ENCODE data around the gene SPO11.

The SPO11 gene

GRCh38 chr20:57293995-57294394, 35.6 kb upstream of the SPO11 start:
- peaks cover 12% of the 10 kb centered on the region for H3K4me1 ChIP-seq

GRCh38 chr20:57294550-57294949, 35.1 kb upstream of the SPO11 start:
- Histone ChIP-seq H3K4me3 (no peak overlapping the region), H3K27me3 (ENCODE audit: low read depth) (peaks cover 61% of the 10 kb centered on the region), H3K4me1 (peaks cover 8% of the 10 kb centered on the region), H3K36me3 (replicated peaks) (no peaks in the 10 kb centered on the region), H3K9me3 (no peaks in the 10 kb centered on the region)
- DNase-seq (ENCODE audit: low spot score in 2 of 2): no peak
- in situ Hi-C loops (cut with MboI; ENCODE audit: low sequenced_read_pairs): no loop called here

More at GRCh38 chr20:57293995-57294394, 35.6 kb upstream of the SPO11 start:
- Histone ChIP-seq H3K4me3 (no peak overlapping the region), H3K9me3 (no peaks in the 10 kb centered on the region), H3K36me3 (replicated peaks) (no peaks in the 10 kb centered on the region), H3K27me3 (ENCODE audit: low read depth) (peaks cover 62% of the 10 kb centered on the region)
- in situ Hi-C loops (cut with MboI; ENCODE audit: low sequenced_read_pairs): no loop called here
- no peak for DNase-seq (ENCODE audit: low spot score in 2 of 2)

GRCh38 chr20:57298457-57298856, 31.1 kb upstream of the SPO11 start:
- no peaks in the 10 kb centered on the region for H3K36me3 ChIP-seq (replicated peaks)
- DNase-seq (ENCODE audit: low spot score in 2 of 2): no peak
- H3K9me3 ChIP-seq: no peaks in the 10 kb centered on the region
- peaks cover 30% of the 10 kb centered on the region for H3K27me3 ChIP-seq (ENCODE audit: low read depth)
- H3K4me3 ChIP-seq: no peak overlapping the region
- in situ Hi-C loops (cut with MboI; ENCODE audit: low sequenced_read_pairs): no loop called here
- no peaks in the 10 kb centered on the region for H3K4me1 ChIP-seq

GRCh38 chr20:57301026-57301425, 28.6 kb upstream of the SPO11 start:
- no peak for DNase-seq (ENCODE audit: low spot score in 2 of 2)
- Histone ChIP-seq H3K4me1 (no peaks in the 10 kb centered on the region), H3K4me3 (no peak overlapping the region), H3K27me3 (ENCODE audit: low read depth) (peaks cover 15% of the 10 kb centered on the region), H3K36me3 (replicated peaks) (no peaks in the 10 kb centered on the region), H3K9me3 (no peaks in the 10 kb centered on the region)
- in situ Hi-C loops (cut with MboI; ENCODE audit: low sequenced_read_pairs): no loop called here

- Histone ChIP-seq H3K4me1 (no peaks in the 10 kb centered on the region), H3K27me3 (ENCODE audit: low read depth) (peaks cover 39% of the 10 kb centered on the region), H3K36me3 (replicated peaks) (no peaks in the 10 kb centered on the region), H3K4me3 (no peak overlapping the region), H3K9me3 (no peaks in the 10 kb centered on the region)
- no peak for DNase-seq (ENCODE audit: low spot score in 2 of 2)
- in situ Hi-C loops (cut with MboI; ENCODE audit: low sequenced_read_pairs): no loop called here
Measured at GRCh38 chr20:57306747-57307146, 22.9 kb upstream of the SPO11 start.

GRCh38 chr20:57308451-57309271, 20.9 kb upstream of the SPO11 start:
- Histone ChIP-seq H3K9me3 (no peaks in the 10 kb centered on the region), H3K4me3 (no peak overlapping the region), H3K4me1 (no peaks in the 10 kb centered on the region), H3K36me3 (replicated peaks) (no peaks in the 10 kb centered on the region), H3K27me3 (ENCODE audit: low read depth) (peaks cover 52% of the 10 kb centered on the region)
- in situ Hi-C loops (cut with MboI; ENCODE audit: low sequenced_read_pairs): no loop called here
- DNase-seq (ENCODE audit: low spot score in 2 of 2): no peak

GRCh38 chr20:57309544-57310115, 20.0 kb upstream of the SPO11 start:
- Histone ChIP-seq H3K27me3 (ENCODE audit: low read depth) (peaks cover 56% of the 10 kb centered on the region), H3K36me3 (replicated peaks) (no peaks in the 10 kb centered on the region), H3K9me3 (no peaks in the 10 kb centered on the region), H3K4me3 (no peak overlapping the region), H3K4me1 (no peaks in the 10 kb centered on the region)
- no peak for DNase-seq (ENCODE audit: low spot score in 2 of 2)
- in situ Hi-C loops (cut with MboI; ENCODE audit: low sequenced_read_pairs): no loop called here

- H3K4me1 ChIP-seq: no peaks in the 10 kb centered on the region
- DNase-seq (ENCODE audit: low spot score in 2 of 2): no peak
- in situ Hi-C loops (cut with MboI; ENCODE audit: low sequenced_read_pairs): no loop called here
- no peak overlapping the region for H3K4me3 ChIP-seq
- H3K27me3 ChIP-seq (ENCODE audit: low read depth): peaks cover 50% of the 10 kb centered on the region
- no peaks in the 10 kb centered on the region for H3K36me3 ChIP-seq (replicated peaks)
- no peaks in the 10 kb centered on the region for H3K9me3 ChIP-seq
Measured at GRCh38 chr20:57310821-57311514, 18.6 kb upstream of the SPO11 start.

GRCh38 chr20:57312138-57312537, 17.5 kb upstream of the SPO11 start:
- Histone ChIP-seq H3K4me1 (no peaks in the 10 kb centered on the region), H3K27me3 (ENCODE audit: low read depth) (peaks cover 50% of the 10 kb centered on the region), H3K9me3 (no peaks in the 10 kb centered on the region), H3K4me3 (no peak overlapping the region), H3K36me3 (replicated peaks) (no peaks in the 10 kb centered on the region)
- in situ Hi-C loops (cut with MboI; ENCODE audit: low sequenced_read_pairs): no loop called here
- no peak for DNase-seq (ENCODE audit: low spot score in 2 of 2)

- in situ Hi-C loops (cut with MboI; ENCODE audit: low sequenced_read_pairs): no loop called here
- no peaks in the 10 kb centered on the region for H3K4me1 ChIP-seq
- H3K9me3 ChIP-seq: no peaks in the 10 kb centered on the region
- DNase-seq (ENCODE audit: low spot score in 2 of 2): no peak
- H3K4me3 ChIP-seq: no peak overlapping the region
- no peaks in the 10 kb centered on the region for H3K36me3 ChIP-seq (replicated peaks)
- H3K27me3 ChIP-seq (ENCODE audit: low read depth): peaks cover 49% of the 10 kb centered on the region
Measured at GRCh38 chr20:57313230-57313629, 16.4 kb upstream of the SPO11 start.

GRCh38 chr20:57313951-57314350, 15.7 kb upstream of the SPO11 start:
- Histone ChIP-seq H3K4me3 (no peak overlapping the region), H3K27me3 (ENCODE audit: low read depth) (peaks cover 42% of the 10 kb centered on the region), H3K9me3 (no peaks in the 10 kb centered on the region), H3K4me1 (no peaks in the 10 kb centered on the region), H3K36me3 (replicated peaks) (no peaks in the 10 kb centered on the region)
- in situ Hi-C loops (cut with MboI; ENCODE audit: low sequenced_read_pairs): no loop called here
- no peak for DNase-seq (ENCODE audit: low spot score in 2 of 2)

- H3K4me3 ChIP-seq: no peak overlapping the region
- in situ Hi-C loops (cut with MboI; ENCODE audit: low sequenced_read_pairs): no loop called here
- peaks cover 31% of the 10 kb centered on the region for H3K27me3 ChIP-seq (ENCODE audit: low read depth)
Measured at GRCh38 chr20:57315083-57315975, 14.3 kb upstream of the SPO11 start.

GRCh38 chr20:57315976-57316480, 13.6 kb upstream of the SPO11 start:
- no peak for DNase-seq (ENCODE audit: low spot score in 2 of 2)
- Histone ChIP-seq H3K4me1 (no peaks in the 10 kb centered on the region), H3K27me3 (ENCODE audit: low read depth) (peaks cover 24% of the 10 kb centered on the region), H3K9me3 (no peaks in the 10 kb centered on the region), H3K36me3 (replicated peaks) (no peaks in the 10 kb centered on the region), H3K4me3 (no peak overlapping the region)
- in situ Hi-C loops (cut with MboI; ENCODE audit: low sequenced_read_pairs): no loop called here

More at GRCh38 chr20:57315083-57315975, 14.3 kb upstream of the SPO11 start:
- Histone ChIP-seq H3K36me3 (replicated peaks) (no peaks in the 10 kb centered on the region), H3K9me3 (no peaks in the 10 kb centered on the region), H3K4me1 (no peaks in the 10 kb centered on the region)
- DNase-seq (ENCODE audit: low spot score in 2 of 2): no peak

Data from HAP-1 (cell line).